SIG-M5 treated with dmso at 0.1 percent for 504 hours (cell line): ENCODE results near the gene DST.
"Not testable (repeated sequence)": the region's sequence is repeated elsewhere in the genome, so short reads cannot be mapped to it uniquely, and the experiment has no call there.

ENCODE experiments used
- DNase-seq: peaks from one replicate; lab custom pipeline; 2025; ENCODE audit not compliant: unreplicated experiment; lab: John Stamatoyannopoulos, UW

The DST gene

DNA sequence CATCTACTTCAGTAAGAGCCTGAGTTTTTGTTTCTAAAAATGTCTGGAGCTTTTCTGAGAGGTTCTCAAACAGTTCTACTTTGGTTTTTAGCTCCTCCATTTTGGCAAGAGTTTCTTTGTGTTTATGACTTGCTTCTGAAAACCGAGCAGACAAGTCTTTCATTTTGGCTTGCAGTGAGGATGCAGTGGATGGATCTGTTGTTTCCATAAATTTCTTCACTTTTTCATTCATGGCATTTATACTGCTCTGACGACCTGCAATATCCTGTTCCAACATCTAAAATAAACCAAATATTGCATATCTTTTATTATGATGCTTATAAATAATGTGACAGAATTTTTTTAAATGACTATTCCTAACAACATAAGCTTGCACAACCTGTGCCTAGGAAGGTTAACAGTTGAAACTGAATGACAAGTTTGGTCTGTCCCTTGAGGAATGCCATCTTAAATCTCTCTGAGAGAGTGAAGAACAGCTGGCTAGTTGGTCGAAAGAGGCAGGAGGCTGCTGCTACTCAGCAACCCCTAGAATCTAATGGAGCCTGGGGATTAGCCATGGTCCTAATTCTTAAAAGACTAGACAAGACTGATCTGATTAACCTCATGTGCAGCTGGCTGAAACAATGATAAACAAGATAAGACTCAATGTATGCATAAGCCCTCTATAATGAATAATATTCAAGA, 69.8 kb downstream of the DST start:
- no peak for DNase-seq

DNA sequence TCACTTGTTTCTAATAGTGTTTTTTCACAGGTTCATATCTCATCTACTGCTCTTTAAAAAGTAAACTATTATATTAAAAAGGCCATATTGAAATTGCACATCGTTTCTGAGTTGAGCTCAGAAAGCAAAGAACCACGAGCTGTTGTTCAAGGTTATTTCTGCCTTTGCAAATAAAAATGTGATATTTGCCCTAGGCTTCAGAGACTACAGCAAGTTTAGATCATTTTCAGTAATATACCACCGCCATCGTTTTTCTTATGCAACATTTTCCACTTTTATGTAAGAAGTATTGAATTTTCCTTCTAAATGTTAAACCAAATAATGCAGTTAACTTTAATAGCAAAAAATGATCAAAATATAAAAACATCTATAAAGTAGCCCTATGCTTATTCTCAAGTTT, 71.1 kb downstream of the DST start:
- DNase-seq = no peak

DNA sequence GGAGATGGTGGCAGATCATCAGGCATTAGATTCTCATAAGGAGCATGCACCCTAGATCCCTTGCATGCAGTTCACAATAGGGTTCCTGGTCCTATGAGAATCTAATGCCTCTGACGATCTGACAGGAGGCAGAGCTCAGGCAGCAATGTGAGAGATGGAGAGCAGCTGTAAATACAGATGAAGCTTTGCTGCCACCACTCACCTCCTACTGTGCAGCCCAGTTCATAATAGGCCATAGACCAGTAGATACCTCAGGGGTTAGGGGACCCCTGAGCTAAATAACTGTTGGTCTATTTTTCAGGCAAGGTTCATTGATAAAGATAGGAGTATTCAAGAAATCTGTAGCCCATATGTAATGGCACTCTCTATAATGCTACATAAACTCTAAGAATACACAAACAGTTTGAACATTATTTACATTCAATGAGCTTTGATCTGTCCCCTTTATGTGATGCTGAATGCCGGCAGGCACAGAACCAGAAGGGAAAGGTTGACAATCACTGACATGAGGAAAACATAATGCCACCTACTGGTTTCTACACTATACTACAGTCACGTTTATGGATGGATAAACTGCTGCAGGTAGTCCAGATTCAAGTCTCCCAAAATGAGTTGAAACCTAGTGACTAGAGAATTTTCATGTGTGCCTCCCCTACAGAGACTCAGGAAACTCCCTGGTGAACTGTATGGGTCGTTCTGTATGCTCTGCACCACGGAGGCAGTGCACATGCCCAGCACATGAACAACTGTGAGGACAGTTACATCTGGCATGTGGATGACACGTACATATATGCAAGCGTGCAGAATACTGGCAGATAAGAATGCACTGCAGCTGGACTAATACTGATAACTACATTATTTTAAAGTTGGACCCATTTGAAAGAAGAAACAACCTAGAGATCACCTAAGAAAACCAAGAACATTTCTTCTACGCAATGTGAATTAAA, 72.0 kb downstream of the DST start:
- peak; percentile 11 for DNase-seq

DNA sequence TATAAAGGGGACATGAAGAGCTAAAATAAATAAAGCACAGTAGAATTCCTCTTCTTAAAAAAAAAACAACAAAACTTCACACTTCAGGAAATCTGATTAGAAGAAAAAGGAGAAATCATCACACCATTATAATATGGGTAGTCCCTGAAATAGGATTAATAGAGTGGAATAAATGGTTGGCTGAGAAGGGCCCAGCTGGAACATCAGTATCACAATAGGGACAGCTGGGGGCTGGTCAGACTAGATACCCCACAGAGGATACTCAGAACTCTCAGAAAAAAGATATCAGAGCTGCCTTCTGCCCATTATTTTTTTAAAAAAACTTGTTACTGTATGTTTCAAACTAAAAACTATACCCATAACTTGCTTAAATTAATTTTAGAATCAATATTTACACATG, 75.2 kb downstream of the DST start:
- DNase-seq = no peak

DNA sequence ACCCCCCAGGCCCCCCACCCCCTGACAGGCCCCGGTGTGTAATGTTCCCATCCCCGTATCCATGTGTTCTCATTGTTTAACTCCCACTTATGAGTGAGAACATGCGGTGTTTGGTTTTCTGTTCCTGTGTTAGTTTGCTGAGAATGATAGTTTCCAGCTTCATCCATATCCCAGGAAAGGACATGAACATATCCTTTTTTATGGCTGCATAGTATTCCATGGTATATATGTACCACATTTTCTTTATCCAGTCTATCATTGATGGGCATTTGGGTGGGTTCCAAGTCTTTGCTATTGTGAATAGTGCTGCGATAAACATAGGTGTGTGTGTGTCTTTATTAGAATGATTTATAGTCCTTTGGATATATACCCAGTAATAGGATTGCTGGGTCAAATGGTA, 80.0 kb downstream of the DST start:
- not testable (repeated sequence) for DNase-seq

DNA sequence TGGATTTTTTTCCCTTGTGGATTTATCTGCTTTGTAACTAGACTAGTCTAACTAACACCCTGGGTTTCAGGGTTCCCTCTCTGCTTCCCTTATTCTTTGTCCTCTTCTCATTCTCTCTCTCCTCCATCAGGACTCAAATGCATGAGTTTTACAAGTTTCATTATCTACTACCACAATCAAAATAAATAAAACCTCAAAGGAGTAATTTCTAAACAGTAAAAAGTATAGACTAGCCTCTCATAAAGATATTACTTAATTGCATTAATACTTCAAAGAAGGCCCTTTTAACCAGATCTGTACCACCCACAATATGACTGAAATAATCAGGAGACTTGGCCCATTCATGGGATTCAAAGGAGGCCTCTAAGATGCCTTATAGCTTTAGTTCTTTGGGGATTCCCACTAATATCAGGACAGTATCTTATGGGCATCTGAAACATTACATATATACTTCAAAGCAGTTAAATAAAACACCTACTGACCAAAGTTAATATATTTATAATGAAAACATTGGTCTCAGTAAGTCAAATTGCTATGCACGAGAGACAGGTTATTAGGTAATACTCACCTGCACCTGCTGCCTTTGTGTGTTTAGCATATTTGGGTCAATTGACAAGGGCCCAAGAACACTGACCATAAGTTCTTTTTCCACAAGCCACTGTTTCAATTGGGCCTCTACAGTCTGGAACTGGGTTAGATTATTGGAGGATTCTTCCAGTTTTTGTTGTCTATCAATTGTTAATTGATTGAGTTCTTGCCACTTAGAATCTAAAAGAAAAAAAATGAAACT, 85.7 kb downstream of the DST start:
- DNase-seq = no peak

DNA sequence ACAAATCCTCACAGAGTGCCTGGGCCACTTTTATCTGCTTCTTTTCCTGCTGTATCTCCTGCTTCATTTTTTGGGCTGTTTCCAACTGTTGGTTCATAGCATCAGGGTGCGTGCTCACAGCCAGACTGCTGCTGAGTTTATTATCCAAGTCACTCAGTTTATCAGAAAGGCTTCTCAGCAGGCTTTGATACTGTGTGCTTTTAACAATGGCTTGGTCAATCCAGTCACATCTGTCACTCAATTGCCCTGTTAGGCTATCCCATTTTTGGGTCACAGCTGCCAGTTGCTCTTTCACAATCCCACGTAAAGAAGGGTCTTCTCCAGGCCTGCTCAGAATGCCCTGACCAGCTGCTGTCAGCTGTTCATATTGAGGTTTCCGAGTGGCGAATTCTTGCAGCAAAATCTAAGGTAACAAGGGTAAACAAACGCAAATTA, 87.2 kb downstream of the DST start:
- DNase-seq = no peak

DNA sequence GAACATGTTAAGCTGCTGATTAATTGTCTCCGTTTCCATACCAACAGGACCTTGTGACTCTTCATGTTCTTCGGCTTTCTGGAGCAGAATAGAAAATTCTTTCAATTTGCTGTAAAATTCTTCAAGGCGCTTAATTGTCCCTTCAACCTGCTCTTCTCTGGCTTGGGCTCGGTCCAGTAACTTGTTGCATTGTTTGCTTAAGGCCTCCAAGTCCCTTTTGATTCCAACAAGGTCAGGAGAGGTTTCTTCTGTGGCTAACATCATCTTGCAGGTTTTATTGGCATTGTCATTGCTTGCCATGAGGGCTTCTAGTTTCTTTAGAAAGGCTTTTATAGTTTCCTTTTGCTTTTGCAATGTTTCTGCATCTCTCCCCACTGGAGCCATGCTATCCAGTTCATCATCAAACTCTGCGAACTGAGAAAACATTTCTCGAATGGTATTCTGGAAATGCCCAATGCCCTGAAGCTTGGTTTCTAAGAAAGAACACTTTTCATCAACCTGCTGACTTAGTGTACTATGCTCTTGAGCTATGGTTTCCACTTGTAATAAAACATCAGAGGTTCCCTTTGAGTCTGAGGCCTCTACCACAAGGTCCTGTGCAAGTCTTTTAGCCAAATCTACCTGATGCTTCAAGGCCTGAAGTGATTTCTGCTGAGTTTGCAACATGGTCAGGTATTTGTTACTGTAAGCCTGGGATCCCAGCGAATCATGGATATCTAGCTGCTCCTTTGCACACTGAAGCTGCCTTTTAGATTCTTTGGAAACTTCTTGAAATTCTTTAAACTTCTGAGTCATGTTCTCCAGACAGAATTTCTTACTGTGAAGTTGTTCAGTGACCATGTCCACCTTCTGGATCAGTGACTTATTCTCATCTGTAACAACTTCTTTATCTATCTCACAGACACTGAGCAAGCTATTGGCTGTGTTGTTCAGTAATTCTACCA, 90.2 kb downstream of the DST start:
- DNase-seq = no peak

DNA sequence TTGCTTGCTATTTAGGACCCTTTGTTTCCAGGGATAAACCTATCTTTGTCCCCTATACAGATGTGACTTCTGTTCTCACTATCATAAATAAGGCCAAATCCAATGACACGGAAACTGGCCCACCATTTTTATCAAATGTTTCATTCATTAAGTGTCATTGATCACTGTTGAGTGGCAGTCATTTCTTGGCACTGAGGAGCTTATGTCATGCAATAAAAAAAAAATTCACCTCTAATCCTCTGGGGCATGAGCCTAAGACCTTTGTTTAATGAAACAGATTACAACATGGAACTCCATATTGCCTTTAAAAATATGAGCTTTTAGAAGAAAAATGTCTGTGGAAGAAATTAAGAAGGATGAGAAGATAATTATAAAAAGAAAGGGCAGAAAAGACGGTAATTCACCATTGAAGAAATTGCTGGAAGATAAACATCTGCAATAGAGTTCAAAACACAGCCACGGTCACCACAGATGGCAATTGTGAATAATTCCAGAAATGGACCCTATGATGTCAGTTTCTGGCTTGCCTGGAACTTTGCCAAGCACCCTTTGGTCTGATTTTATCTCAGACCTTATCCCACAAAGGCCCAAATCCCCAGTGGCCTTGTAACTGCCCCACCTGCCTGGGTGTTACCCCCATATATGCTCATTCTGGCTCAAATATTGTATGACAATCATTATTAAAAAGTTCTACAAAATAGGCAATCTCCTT, 91.1 kb downstream of the DST start:
- no peak for DNase-seq

DNA sequence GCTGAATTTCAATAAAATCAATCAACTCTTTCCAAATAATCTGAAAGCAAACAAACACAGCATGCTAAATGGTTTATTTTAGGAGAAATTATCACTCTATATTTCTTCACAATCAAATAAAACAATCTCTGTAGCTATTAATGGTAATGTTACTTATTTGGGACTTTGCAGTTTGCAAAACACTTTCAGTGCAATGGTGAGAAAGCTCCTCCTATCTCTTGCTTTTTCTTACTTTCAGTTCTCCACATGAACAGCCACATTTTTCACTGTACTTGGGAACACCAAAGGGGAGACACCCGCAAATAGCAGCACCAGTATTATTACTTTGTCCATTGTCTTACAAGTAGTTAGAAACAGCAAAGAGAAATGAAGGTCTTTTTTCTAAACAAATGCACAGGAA, 92.4 kb downstream of the DST start:
- DNase-seq = no peak

DNA sequence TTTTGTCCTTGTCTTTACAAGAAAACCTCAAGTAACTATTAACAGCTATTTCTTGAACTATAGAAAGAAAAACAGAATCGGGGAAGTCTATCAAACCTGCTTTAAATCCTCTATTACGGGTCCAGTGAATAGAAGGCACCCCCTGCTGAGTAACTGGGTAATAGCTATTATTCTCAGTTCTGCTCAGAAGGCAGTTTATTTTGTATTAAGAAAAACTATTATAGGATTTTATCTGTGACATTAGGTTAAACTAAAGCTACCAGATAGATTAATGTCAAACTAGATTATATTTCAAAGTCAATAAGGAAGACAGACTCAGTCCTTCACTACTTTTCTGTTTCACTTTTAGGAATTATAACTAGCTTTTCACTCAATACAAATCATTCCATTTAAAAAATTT, 93.7 kb downstream of the DST start:
- DNase-seq = no peak

DNA sequence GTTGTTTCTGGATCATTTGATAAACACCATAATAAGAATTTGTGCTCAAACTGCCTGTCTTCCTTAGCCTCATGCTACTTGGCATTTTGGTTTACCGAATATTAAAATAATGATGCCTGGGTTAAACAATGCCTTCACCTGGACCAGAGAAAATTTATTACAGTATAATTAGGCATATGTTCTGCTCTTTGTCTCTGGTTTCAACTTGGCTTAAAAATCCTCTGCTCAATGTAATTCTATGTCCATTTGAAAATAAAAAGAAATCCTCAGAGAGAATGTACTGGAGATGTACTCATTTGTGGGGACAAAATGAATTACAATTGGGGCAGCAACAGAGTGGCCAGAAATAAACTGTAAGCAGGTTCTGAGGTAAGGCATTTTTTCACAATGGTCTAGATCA, 95.0 kb downstream of the DST start:
- no peak for DNase-seq

DNA sequence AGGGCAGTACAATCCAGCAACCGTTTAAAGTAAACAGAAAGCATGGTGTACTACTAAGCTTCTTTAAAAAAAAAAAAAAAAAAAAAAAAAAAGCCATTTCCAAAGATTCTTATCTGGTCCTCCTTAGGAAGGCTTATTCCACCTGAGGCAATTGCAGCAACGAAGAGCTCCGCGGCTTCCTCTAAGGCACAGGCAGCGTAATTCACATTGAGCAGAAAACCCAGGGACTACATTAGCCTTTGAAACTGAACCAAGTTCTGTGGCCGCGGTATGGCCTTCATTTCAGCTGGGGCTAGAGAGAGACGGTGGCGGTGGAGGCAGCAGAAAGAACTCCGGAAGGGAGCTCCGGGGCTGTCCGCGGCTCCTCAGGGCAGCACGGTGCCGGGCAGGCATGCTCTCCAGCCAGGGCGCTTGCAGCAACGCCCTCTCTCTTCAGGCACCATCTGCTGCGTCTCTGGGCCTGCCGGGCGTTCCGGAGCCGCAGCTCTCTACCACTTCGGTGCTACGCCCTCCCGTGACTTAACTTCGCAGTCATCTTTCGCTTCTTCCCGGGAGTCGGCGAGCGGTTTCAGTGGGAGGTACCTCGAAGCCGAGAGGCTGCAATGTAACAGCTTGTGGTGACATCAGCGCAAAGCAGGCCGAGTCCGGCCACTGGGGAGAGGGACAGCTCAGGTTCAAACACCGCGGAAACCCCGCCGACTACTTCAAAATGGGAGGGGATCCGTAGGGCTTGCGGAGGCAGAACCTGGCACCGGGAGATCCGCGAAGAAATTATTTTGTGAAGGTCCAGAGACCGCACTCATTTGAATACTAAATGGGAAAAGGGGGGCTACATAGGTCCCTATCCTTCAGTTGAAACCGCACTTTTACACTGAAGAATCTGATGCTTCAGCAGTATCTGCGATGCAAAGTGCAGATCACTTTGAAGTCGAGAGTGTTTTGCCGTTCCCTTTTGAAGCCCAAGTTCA, 100.0 kb downstream of the DST start:
- peak; percentile 91 for DNase-seq

DNA sequence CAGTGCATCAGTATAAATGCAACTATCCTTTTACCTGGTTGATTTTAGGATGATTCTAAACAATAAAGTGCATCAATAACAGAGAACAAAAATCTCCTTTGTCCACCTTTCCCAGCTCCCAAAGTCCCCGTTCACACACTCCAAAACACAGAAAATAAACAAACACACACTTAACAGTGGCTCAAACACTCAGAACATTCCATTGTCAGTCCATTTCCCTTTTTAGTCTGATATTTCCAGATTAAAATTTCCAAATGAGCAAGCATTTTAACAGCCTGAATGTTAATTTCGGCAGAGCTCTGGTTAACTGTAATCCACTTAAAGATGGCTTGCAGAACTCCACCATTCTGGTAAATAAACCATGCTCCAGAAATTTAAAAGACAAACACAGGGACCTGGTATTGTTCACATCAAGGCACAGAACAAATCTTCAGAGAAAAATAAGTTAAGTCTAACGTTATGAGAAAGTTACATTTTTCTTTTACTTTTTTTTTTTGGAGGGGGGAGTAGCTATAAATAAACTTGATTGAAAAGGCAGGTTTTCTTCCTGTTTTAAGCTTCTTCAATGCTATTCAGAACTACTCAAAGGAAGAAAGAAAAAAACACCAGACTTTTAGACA, 100.8 kb downstream of the DST start:
- DNase-seq = no peak

DNA sequence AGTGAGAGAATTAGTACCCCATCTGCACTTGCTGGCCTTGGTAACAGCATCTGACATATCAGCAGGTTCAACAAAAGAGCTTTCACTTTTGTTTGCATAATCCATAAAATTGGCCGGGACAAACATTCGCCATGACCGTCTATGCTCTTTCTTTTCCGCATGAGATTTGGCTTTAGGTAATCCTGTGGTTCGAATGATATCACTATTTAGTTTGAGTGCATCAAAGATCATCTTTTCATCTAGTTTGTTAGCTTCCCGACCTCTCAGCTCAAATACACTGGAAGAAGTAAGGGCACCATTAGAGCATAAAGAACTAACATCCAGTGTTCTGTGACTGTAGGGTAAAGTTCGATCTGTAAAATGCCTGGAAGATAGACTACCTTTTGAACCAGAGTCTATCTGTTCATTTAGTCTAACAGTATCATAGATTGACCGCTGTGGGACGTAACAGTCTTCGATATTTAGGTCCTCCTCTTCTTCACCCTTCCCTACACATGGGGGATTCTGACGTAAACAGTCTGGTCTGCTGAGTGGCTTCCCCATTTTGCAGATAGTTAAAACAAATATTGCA, 101.6 kb downstream of the DST start:
- no peak for DNase-seq

DNA sequence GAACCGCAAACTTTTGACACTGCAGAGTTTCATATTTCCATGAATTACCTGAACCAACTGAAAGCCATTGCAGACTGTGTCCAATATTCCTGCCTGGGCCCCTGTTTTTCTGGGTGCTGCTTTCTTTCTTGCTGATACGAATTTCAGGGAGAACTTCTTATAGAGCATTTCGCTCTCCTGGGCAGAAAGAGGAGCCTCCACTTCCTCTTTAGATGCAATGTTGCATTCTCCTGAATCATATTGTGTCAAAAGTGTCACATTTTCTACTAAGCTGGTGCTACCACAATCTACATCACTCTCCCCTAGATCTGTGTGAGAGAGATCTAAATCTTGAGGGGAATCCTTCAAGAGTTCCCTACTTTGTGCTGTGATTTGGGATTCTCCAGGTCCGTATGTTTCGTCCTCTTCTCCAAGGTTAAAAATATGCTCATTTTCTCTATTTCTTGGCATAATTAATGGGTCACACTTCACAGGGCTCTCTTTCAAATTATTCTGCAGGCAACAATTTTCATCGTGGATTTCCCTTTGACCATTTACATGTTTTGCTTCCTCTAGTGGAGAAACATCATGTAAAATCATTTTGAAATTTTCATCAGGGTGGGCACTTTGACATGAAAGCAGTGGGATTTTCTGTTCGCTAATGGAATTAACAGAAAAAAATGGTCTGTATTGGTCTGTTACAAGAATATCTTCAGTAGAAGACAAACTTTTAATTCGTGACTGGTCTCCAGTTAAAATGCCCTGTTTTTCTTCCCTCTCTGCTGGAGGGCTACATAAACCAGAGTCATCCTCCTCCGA, 102.3 kb downstream of the DST start:
- DNase-seq = peak; percentile 51

DNA sequence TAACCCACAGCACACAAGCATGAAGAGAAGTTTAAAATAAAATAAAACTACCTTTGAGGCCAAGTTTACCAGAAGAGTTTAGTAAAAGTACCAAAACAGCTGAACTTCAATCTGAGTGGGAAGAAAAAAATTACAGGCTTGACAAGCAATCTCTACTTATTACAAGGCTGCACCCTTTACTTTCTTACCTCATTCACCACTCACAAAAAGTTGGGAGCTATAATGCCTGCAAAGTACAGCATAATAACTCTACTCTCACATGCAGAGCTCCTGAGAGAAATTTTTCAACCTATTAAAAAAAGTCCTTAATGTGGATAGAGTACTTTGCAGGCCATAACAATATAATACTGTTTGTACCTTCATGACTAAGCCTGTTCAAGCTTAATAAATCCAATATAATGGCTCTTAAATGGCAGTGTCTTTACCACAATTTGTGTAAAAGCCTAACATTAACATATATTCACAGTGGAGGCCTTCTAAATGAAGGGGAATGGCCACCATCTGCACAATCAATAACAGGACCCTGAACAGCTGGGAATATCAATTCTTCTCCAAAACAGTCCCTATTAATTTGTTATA, 103.1 kb downstream of the DST start:
- no peak for DNase-seq
